Fibroblast of the aortic adventitia (primary cell): ENCODE results near the gene ATXN1. TPM values are rescaled to one million over a fixed set of nuclear protein-coding genes. Genes with fewer than 3 reads are reported as not detected.
A peak's percentile ranks its signal among the peaks of the same experiment; 100 is the strongest.

Experiments
- DNase-seq: peaks from one replicate; pipeline ENCODE4 v3.0.0-alpha.2; 2010; ENCODE audit warnings: low read depth
- H3K4me3 ChIP-seq: 2 replicates; pipeline ENCODE4 v1.5.1; 2011; ENCODE audit warnings: low read depth, mild to moderate bottlenecking, control low read depth, low read length, moderate library complexity
- CTCF ChIP-seq: IDR thresholded peaks from 2 replicates; pipeline ENCODE4 v1.5.1; 2011; ENCODE audit warnings: mild to moderate bottlenecking, low read length, control low read depth, inconsistent platforms; ENCODE audit not compliant: insufficient read depth
- total RNA-seq: library from RNA; depleted of rRNA; stranded (reverse); fragments of >200 nt; gene quantifications from 2 replicates; pipeline ENCODE4 v1.2.3, GENCODE V29; 2012; ENCODE audit warnings: low replicate concordance

ATXN1 gene
- total RNA-seq, 1 donor: 39.3 TPM

GRCh38 chr6:16653226-16653625 lies 108.0 kb downstream of the ATXN1 start:
- no peak for TF ChIP-seq CTCF
- no peak overlapping the region for H3K4me3 ChIP-seq
- DNase-seq: no peak

GRCh38 chr6:16651871-16652270 lies 109.4 kb downstream of the ATXN1 start:
- H3K4me3 ChIP-seq: no peak overlapping the region
- DNase-seq: no peak
- no peak for TF ChIP-seq CTCF

GRCh38 chr6:16649890-16650289 lies 111.4 kb downstream of the ATXN1 start:
- TF ChIP-seq CTCF: no peak
- no peak overlapping the region for H3K4me3 ChIP-seq
- DNase-seq: no peak

GRCh38 chr6:16649241-16649640 lies 112.0 kb downstream of the ATXN1 start:
- no peak overlapping the region for H3K4me3 ChIP-seq
- peak; percentile 48 for DNase-seq
- no peak for TF ChIP-seq CTCF

GRCh38 chr6:16648003-16648402 lies 113.3 kb downstream of the ATXN1 start:
- no peak overlapping the region for H3K4me3 ChIP-seq
- TF ChIP-seq CTCF: no peak
- no peak for DNase-seq

GRCh38 chr6:16647422-16647821 lies 113.8 kb downstream of the ATXN1 start:
- no peak overlapping the region for H3K4me3 ChIP-seq

More at GRCh38 chr6:16647422-16647821, 113.8 kb downstream of the ATXN1 start:
- DNase-seq: no peak
- no peak for TF ChIP-seq CTCF
